Urothelium cell line (cell line): Measurements from ENCODE around the gene OR1K1.
"Not testable (repeated sequence)": the region's sequence is repeated elsewhere in the genome, so short reads cannot be mapped to it uniquely, and the experiment has no call there.

Experiments
- DNase-seq: peaks from one replicate; pipeline ENCODE4 v3.0.0; 2011; ENCODE audit warnings: low spot score, mixed read lengths
- FAIRE-seq: peaks from 2 replicates; lab custom pipeline; 2011; peaks lifted over from hg19 to GRCh38; lab: Jason Lieb, UNC

Gene OR1K1

GRCh38 chr9:122810306-122810946, 10.5 kb downstream of the OR1K1 start:
- peak; percentile 70 for DNase-seq
- FAIRE-seq, result peak; percentile 9

GRCh38 chr9:122812736-122813135, 12.8 kb downstream of the OR1K1 start:
- FAIRE-seq (no peak), DNase-seq (no peak)

GRCh38 chr9:122814545-122814944, 14.6 kb downstream of the OR1K1 start:
- DNase-seq (no peak), FAIRE-seq (no peak)

GRCh38 chr9:122815544-122815943, 15.6 kb downstream of the OR1K1 start:
- DNase-seq (no peak), FAIRE-seq (no peak)

GRCh38 chr9:122816163-122816867, 16.4 kb downstream of the OR1K1 start:
- FAIRE-seq, result no peak

GRCh38 chr9:122819326-122819725, 19.4 kb downstream of the OR1K1 start:
- FAIRE-seq, result no peak
- DNase-seq, result no peak

More at GRCh38 chr9:122816163-122816867, 16.4 kb downstream of the OR1K1 start:
- no peak for DNase-seq

GRCh38 chr9:122819791-122820489, 20.0 kb downstream of the OR1K1 start:
- FAIRE-seq (no peak), DNase-seq (no peak)

GRCh38 chr9:122820490-122820845, 20.5 kb downstream of the OR1K1 start:
- FAIRE-seq (no peak), DNase-seq (no peak)

- FAIRE-seq, result no peak
- DNase-seq, result no peak
These were observed 21.5 kb downstream of the OR1K1 start for GRCh38 chr9:122821278-122821943.

GRCh38 chr9:122822056-122822455, 22.1 kb downstream of the OR1K1 start:
- DNase-seq (no peak), FAIRE-seq (no peak)

- no peak for FAIRE-seq
- DNase-seq, result no peak
These were observed 23.0 kb downstream of the OR1K1 start for GRCh38 chr9:122822938-122823337.

GRCh38 chr9:122827761-122828093, 27.8 kb downstream of the OR1K1 start:
- no peak for DNase-seq
- no peak for FAIRE-seq

- not testable (repeated sequence) for FAIRE-seq, DNase-seq
These were observed 29.0 kb downstream of the OR1K1 start for GRCh38 chr9:122828965-122829284.

- DNase-seq (no peak), FAIRE-seq (no peak)
These were observed 32.3 kb downstream of the OR1K1 start for GRCh38 chr9:122832194-122832593.

- no peak for FAIRE-seq
- no peak for DNase-seq
These were observed 35.4 kb downstream of the OR1K1 start for GRCh38 chr9:122835313-122835731.

GRCh38 chr9:122837266-122837850, 37.4 kb downstream of the OR1K1 start:
- FAIRE-seq (no peak), DNase-seq (no peak)

- not testable (repeated sequence) for FAIRE-seq, DNase-seq
These were observed 38.5 kb downstream of the OR1K1 start for GRCh38 chr9:122838441-122838840.

GRCh38 chr9:122841501-122841900, 41.6 kb downstream of the OR1K1 start:
- no peak for FAIRE-seq
- no peak for DNase-seq

GRCh38 chr9:122844137-122844536, 44.2 kb downstream of the OR1K1 start:
- FAIRE-seq, result no peak
- DNase-seq, result no peak

- DNase-seq (no peak), FAIRE-seq (no peak)
These were observed 45.2 kb downstream of the OR1K1 start for GRCh38 chr9:122845116-122845515.

GRCh38 chr9:122846371-122846940, 46.5 kb downstream of the OR1K1 start:
- DNase-seq (no peak), FAIRE-seq (no peak)
